ENCODE measurements around the gene TKTL1.

TKTL1 gene

GRCh38 chrX:154358829-154359228 is 63.2 kb downstream of the TKTL1 start:
- DNase-seq (ENCODE audit: low spot score), result no peak
- no peak for FAIRE-seq

GRCh38 chrX:154359362-154360154 is 64.0 kb downstream of the TKTL1 start:
- no peak for FAIRE-seq
- DNase-seq (ENCODE audit: low spot score), result no peak

- DNase-seq (ENCODE audit: low spot score), result no peak
- FAIRE-seq, result no peak
These were observed 64.6 kb downstream of the TKTL1 start for GRCh38 chrX:154360155-154360713.

GRCh38 chrX:154362085-154362742 is 66.6 kb downstream of the TKTL1 start:
- DNase-seq (ENCODE audit: low spot score) (no peak), FAIRE-seq (no peak)

GRCh38 chrX:154363706-154364439 is 68.3 kb downstream of the TKTL1 start:
- FAIRE-seq (no peak), DNase-seq (ENCODE audit: low spot score) (no peak)

- DNase-seq (ENCODE audit: low spot score), result no peak
- FAIRE-seq, result no peak
These were observed 69.5 kb downstream of the TKTL1 start for GRCh38 chrX:154365052-154365600.

GRCh38 chrX:154365997-154366665 is 70.5 kb downstream of the TKTL1 start:
- no peak for FAIRE-seq
- DNase-seq (ENCODE audit: low spot score), result no peak

GRCh38 chrX:154366666-154367055 is 71.1 kb downstream of the TKTL1 start:
- FAIRE-seq (no peak), DNase-seq (ENCODE audit: low spot score) (no peak)

GRCh38 chrX:154367474-154368308 is 72.1 kb downstream of the TKTL1 start:
- DNase-seq (ENCODE audit: low spot score) (no peak), FAIRE-seq (no peak)

GRCh38 chrX:154368630-154369448 is 73.2 kb downstream of the TKTL1 start:
- peak; percentile 82 for DNase-seq (ENCODE audit: low spot score)
- no peak for FAIRE-seq

GRCh38 chrX:154369449-154370299 is 74.1 kb downstream of the TKTL1 start:
- no peak for FAIRE-seq

GRCh38 chrX:154370300-154371016 is 74.9 kb downstream of the TKTL1 start:
- FAIRE-seq, result no peak
- DNase-seq (ENCODE audit: low spot score), result no peak

More at GRCh38 chrX:154369449-154370299, 74.1 kb downstream of the TKTL1 start:
- DNase-seq (ENCODE audit: low spot score), result peak; percentile 79

- FAIRE-seq (peak; percentile 40), DNase-seq (ENCODE audit: low spot score) (peak; percentile 80)
These were observed 75.6 kb downstream of the TKTL1 start for GRCh38 chrX:154371017-154371788.

- FAIRE-seq (no peak), DNase-seq (ENCODE audit: low spot score) (no peak)
These were observed 76.2 kb downstream of the TKTL1 start for GRCh38 chrX:154371789-154372300.

- FAIRE-seq, result no peak
- DNase-seq (ENCODE audit: low spot score), result no peak
These were observed 77.0 kb downstream of the TKTL1 start for GRCh38 chrX:154372612-154373022.

All from urothelium cell line (cell line).